Endothelial cell of coronary artery (primary cell): ENCODE measurements around the gene HSPB9. TPM values are rescaled to one million over a fixed set of nuclear protein-coding genes. Genes with fewer than 3 reads are reported as not detected.

Source experiments
- total RNA-seq: library from RNA; depleted of rRNA; stranded (reverse); fragments of >200 nt; gene quantifications from 2 replicates; pipeline ENCODE4 v1.2.3, GENCODE V29; 2014

The HSPB9 gene, protein sequence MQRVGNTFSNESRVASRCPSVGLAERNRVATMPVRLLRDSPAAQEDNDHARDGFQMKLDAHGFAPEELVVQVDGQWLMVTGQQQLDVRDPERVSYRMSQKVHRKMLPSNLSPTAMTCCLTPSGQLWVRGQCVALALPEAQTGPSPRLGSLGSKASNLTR
- not detected in 2 replicates for total RNA-seq

DNA sequence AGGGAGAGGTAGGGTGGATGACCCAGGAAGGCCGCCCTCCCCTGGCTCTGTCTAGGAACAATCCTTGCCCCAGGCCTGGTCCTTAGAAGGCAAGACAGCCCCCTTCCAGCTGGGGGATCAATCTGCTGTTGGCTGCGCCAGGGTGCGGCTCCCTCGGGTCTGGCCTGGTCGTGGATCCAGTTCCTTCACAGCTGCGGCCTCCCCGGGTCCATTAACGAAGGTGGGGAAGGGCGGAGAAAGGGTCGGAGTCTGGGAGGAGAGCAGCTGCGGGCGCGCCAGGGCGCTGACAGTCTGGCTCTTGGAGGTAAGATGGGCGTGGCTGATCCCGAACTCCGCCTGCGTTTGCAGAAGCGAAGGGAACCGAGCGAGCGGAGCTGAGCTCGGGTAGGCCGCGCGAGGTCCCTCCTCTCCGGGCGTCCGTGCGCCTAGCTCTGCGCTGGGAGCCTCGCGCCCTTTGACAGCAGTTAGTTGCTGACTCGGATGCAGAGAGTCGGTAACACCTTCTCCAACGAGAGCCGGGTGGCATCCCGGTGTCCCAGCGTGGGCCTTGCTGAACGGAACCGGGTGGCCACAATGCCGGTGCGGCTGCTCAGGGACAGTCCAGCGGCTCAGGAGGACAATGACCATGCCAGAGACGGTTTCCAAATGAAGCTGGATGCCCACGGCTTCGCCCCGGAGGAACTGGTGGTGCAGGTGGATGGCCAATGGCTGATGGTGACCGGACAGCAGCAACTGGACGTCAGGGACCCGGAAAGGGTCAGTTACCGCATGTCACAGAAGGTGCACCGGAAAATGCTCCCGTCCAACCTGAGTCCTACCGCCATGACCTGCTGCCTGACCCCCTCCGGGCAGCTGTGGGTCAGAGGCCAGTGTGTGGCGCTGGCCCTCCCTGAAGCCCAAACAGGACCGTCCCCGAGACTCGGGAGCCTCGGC lies at the start of gene HSPB9:
Gene HSPB9 (plus strand): TSS at position 434 of the 933 bp plus-strand sequence. CDS start 47 bp downstream, at position 481.

DNA sequence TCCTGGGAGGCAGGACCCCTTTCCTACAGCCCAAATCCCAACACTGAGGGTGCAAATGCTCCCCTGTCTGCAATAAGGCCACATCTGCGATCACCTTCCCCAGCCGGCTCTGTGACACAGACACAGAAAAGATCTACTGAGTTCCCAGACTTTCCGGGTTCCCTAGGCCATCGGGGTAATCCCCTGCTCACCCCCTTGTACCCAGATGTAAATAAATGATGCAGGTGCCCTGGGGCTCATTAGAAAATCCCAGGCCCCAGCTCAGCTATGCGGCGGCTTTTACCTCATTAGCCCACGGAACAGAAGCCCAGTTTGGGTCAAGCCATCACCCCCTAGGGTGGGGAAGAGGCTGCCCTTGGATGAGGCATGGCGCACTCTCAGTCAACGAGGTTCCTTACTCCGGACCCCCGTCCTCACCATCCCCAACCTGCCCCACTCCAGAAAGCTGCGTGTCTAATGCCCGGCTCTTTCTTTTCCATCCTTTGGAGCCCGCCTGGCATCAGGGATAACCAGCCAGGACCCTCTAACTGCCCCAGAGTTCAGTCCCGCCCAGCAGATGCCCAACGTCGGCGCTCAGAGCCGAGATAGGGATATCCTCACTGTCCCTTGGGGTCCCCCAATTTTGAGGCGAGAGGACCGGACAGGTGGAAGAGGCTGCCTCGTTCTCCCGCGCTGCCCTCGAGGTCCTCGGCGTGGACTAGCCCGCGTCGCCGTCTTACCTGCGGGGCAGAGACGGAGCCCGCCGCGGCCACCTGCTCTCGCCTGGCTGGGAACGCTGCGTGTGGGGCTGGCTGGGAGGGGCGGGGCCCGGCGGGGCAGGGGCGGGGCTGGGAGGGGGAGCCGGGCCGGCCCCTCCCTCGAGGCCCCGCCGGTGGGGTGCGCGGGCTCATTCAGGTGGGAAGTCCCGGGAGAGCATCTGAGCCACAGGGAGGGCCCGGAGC lies 24.6 kb upstream of the HSPB9 start, which contains the start of gene ZNF385C:
Gene ZNF385C (minus strand): TSS at position 783 of the 941 bp plus-strand sequence. CDS start 35,417 bp downstream, outside the sequence.

DNA sequence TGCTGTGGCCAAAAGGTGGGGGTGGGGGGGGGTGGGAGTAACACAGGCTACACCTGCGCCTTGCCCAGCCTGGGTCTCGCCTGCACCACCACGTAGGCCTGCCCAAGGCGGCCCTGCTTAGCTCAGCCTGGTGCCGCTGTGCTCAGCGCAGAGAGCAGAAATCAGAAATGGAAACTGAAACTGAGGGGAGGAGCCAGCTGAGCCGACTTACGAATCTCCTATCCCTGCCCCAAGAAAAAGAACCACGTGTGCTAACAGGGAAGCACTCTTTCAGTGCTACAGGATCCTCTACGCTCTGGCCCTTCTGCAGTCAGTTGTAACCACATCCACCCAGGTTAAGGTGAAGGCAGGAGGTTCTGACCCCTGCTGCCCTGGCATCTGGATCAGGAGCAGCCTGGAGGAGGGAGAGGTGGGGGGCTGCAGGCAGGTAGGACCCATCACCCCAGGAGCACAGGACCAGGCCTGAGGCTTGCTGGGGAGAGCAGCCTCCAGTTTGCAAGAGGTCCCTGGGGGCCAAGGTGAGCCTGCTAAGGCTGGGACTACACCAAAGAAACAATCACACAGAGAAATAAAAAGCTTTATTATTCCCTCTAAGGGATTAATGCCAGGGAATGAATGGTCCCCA lies 9.9 kb upstream of the HSPB9 start, which contains the start of gene DHX58:
Gene DHX58 (minus strand): TSS at position 163 of the 625 bp plus-strand sequence. CDS start 822 bp downstream, outside the sequence.

DNA sequence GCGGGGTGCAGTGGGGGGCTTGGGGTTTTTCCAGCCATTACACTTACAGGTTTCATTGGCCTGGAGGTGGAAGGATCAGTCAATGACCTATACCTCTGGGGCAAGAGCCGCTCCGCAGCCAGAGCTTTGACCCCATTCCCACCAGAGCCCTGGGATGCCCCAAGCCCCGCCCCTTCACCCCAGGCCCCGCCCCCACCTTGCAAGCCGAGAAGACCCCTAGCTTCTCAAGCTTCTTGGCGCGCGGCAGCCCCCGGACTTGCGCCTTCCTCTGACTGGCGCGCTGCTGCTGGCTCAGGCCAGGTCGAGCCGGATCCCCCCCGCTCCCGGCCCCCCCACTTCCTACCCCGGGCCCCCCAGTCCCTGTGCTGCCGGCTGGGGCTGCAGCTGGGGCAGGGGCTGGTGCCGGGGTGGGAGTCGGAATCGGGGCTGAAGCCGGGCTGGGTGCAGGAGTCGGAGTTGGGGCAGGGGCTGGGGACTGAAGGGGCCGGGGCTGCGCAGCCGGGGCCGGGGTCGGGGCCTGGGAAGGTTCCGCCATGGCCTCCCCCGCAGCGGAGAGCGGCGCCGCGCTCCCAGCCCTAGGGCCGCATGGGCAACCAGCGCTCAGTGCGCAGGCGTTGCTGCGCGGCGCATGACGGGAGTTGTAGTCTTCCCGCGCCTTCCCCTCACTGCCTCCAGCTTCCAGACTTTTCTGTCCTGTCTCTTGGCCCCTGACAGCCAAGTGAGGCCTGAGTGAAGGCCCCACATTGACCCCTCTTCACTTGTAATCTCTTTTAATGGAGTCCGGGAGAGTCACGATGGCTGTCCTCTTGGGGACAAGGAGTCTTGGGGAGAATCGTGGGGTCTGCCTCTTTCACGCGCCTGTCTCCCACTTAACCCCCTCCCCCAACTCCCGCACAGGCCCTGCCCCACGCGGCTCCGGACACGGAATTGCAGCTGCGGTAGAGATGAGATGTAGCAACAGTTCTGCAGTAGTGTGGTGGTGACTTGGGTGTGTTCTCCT lies 1.5 kb upstream of the HSPB9 start, which contains the start of gene KAT2A:
Gene KAT2A (minus strand): TSS at position 598 of the 1,000 bp plus-strand sequence. CDS start 63 bp downstream, at position 535.

Other genes with a start within 250 kb of the HSPB9 start
- gene ACLY, start 203.9 kb upstream of the HSPB9 start, total RNA-seq, result 202 and 207 TPM in 2 replicates
- gene ODAD4, start 192.2 kb upstream of the HSPB9 start, total RNA-seq, result 0.18 and 0.28 TPM in 2 replicates
- gene CNP, start 156.0 kb upstream of the HSPB9 start, total RNA-seq, result 50.8 and 58.7 TPM in 2 replicates
- 92.2 and 100 TPM in 2 replicates for gene DNAJC7, start 105.4 kb upstream of the HSPB9 start, total RNA-seq
- gene NKIRAS2, start 102.7 kb upstream of the HSPB9 start, total RNA-seq, result 30.4 and 33.5 TPM in 2 replicates
- 0.09 and 0.28 TPM in 2 replicates for gene C17orf113, start 72.2 kb upstream of the HSPB9 start, total RNA-seq
- not detected in 2 replicates for gene ZNF385C, start 24.3 kb upstream of the HSPB9 start, total RNA-seq
- 4.0 and 6.8 TPM in 2 replicates for gene DHX58, start 10.1 kb upstream of the HSPB9 start, total RNA-seq
- gene KAT2A, start 1.4 kb upstream of the HSPB9 start, total RNA-seq, result 6.9 and 13.9 TPM in 2 replicates
- 77.1 and 79.1 TPM in 2 replicates for gene RAB5C, start 32.2 kb downstream of the HSPB9 start, total RNA-seq
- gene KCNH4, start 58.3 kb downstream of the HSPB9 start, total RNA-seq, result under 0.01 TPM in 2 replicates
- not detected in 2 replicates for gene HCRT, start 62.6 kb downstream of the HSPB9 start, total RNA-seq
- 8.5 and 15.0 TPM in 2 replicates for gene GHDC, start 71.7 kb downstream of the HSPB9 start, total RNA-seq
- 30.3 and 43.4 TPM in 2 replicates for gene STAT5B, start 153.6 kb downstream of the HSPB9 start, total RNA-seq
- gene STAT5A, start 165.7 kb downstream of the HSPB9 start, total RNA-seq, result 14.8 and 25.9 TPM in 2 replicates